SU-DHL-6 (cell line): ENCODE data around the gene FOXK2.
"Not testable (repeated sequence)": the region's sequence is repeated elsewhere in the genome, so short reads cannot be mapped to it uniquely, and the experiment has no call there.

Experiments used
- H2AFZ ChIP-seq: fragments of 200-600 bp; sonication (generic); 2 replicates; pipeline ENCODE4 v1.6.1; 2014; ENCODE audit warnings: low read depth, mild to moderate bottlenecking, moderate library complexity, mixed read lengths, antibody characterized with exemption, low read length; ENCODE audit not compliant: severe bottlenecking
- H3F3A ChIP-seq: fragments of 200-600 bp; shearing (Covaris generic); 2 replicates; pipeline ENCODE4 v1.6.0; 2016; ENCODE audit warnings: antibody characterized with exemption, mild to moderate bottlenecking; ENCODE audit not compliant: insufficient read depth
- H3K27ac ChIP-seq: fragments of 200-600 bp; sonication (generic); 2 replicates; pipeline ENCODE4 v1.5.1; 2016; ENCODE audit warnings: low read depth, mild to moderate bottlenecking, low read length, moderate library complexity, mixed read lengths
- H3K27me3 ChIP-seq: fragments of 200-600 bp; sonication (generic), shearing (Covaris generic); 2 replicates; pipeline ENCODE4 v1.6.0; 2014; ENCODE audit warnings: mild to moderate bottlenecking, low read length
- H3K36me3 ChIP-seq: fragments of 200-600 bp; sonication (generic); 2 replicates; pipeline ENCODE4 v1.6.1; 2014; ENCODE audit warnings: mild to moderate bottlenecking, low read length, mixed read lengths
- H3K4me2 ChIP-seq: fragments of 300-600, 200-600 bp; shearing (Covaris generic), sonication (generic); 2 replicates; pipeline ENCODE4 v1.6.0; 2014; ENCODE audit warnings: low read length, low read depth, mild to moderate bottlenecking; ENCODE audit not compliant: poor library complexity, severe bottlenecking
- H3K4me3 ChIP-seq: fragments of 200-600 bp; sonication (generic); 2 replicates; pipeline ENCODE4 v1.5.1; 2014; ENCODE audit warnings: antibody characterized with exemption, low read length, mild to moderate bottlenecking, mixed read lengths; ENCODE audit not compliant: insufficient read depth, poor library complexity, severe bottlenecking
- H3K79me2 ChIP-seq: fragments of 200-600 bp; sonication (generic); 2 replicates; pipeline ENCODE4 v1.6.1; 2014; ENCODE audit warnings: mild to moderate bottlenecking, low read length, moderate library complexity; ENCODE audit not compliant: insufficient read depth
- H3K9ac ChIP-seq: fragments of 200-600 bp; sonication (generic); 2 replicates; pipeline ENCODE4 v1.7.0; 2014; ENCODE audit warnings: mild to moderate bottlenecking, low read length
- H3K9me2 ChIP-seq: fragments of 200-600 bp; sonication (generic); replicated peaks from 2 replicates; pipeline ENCODE4 v1.6.1; 2014; ENCODE audit warnings: low read length; ENCODE audit not compliant: insufficient read depth
- H3K9me3 ChIP-seq: fragments of 200-600 bp; sonication (generic); 2 replicates; pipeline ENCODE4 v1.6.1; 2014; ENCODE audit warnings: low read length, mixed read lengths; ENCODE audit not compliant: insufficient read depth
- H4K20me1 ChIP-seq: fragments of 200-600 bp; sonication (generic); 2 replicates; pipeline ENCODE4 v1.6.1; 2014; ENCODE audit warnings: low read depth, mild to moderate bottlenecking, antibody characterized with exemption, low read length, moderate library complexity, mixed read lengths
- CTCF ChIP-seq: fragments of 200-600 bp; sonication (generic); IDR thresholded peaks from one replicate; pipeline ENCODE4 v1.5.1; 2017; ENCODE audit warnings: antibody characterized with exemption, mild to moderate bottlenecking, low read length, moderate library complexity; ENCODE audit not compliant: insufficient read depth, poor library complexity, severe bottlenecking
- EZH2phosphoT487 ChIP-seq: fragments of 200-600 bp; sonication (generic), shearing (Covaris generic); conservative IDR thresholded peaks from 2 replicates; pipeline ENCODE4 v1.6.1; 2018; ENCODE audit warnings: mild to moderate bottlenecking, antibody characterized with exemption, low read length, moderate library complexity, mixed read lengths

FOXK2 gene

DNA sequence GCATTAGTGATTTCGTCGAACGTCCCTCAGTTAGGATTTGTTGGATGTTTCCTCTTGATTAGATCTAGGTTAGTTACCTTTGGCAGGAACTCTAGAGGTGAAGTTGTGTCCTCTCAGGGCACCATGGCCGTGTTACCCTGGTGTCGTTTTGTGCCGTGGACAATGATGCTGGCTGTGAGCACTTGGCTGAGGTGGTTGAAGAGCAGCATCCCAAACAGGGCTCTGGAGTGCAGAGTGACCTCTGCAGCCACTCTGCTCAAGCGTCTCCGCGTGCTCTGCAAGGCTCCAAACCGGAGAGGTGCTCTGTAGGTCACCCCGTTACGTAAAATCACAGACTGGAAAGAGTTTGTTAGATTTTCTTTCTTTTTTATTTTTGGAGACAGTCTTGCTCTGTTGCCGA lies 33.0 kb downstream of the FOXK2 start:
- peaks cover 85% of the 10 kb centered on the region for H3K79me2 ChIP-seq

DNA sequence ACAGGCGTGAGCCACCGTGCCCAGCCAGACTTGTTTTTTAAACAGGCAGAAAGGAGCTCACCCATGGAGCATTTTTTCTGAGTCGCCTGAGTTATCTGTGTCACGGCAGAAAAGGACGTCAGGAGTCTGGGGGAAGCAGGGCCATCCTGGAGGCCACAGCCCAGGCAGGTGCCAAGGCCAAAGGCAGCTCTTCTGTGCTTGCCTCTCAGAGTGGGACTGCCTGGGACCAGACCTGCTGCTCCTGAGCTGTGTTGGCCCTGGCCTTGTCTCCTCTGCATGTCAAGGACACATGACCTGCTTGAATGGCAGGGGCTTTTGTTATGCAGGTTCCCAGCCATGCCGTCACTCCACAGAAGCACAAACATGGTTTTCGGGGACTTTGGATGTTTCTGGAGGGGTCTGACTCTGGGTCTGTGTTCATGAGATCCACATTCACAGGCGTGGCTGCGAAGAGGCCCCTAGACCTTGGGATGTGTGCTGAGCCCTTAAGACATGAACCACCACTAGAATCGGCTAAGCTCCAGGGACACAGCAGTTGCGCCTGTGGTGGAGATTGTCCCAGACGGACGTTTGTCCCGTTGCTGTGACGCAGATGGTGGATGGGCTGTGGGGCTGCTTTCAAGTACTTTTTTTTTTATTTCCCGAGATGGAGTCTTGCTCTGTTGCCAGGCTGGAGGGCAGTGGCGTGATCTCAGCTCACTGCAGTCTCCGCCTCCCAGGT lies 33.8 kb downstream of the FOXK2 start:
- no peak overlapping the region for H3K27ac ChIP-seq
- peaks cover 5% of the 10 kb centered on the region for H3F3A ChIP-seq
- H3K9me3 ChIP-seq, result no peaks in the 10 kb centered on the region
- peaks cover 4% of the 10 kb centered on the region; the same call in 1 of the 2 replicates for H4K20me1 ChIP-seq
- H3K4me2 ChIP-seq, result no peak overlapping the region
- no peak overlapping the region for H2AFZ ChIP-seq
- H3K27me3 ChIP-seq, result no peaks in the 10 kb centered on the region
- no peak overlapping the region for H3K4me3 ChIP-seq
- no peaks in the 10 kb centered on the region for H3K36me3 ChIP-seq
- TF ChIP-seq CTCF (no peak), EZH2phosphoT487 (no peak)
- peak overlapping the region; percentile 19; the same call in 1 of the 2 replicates for H3K9ac ChIP-seq
- peaks cover 85% of the 10 kb centered on the region for H3K79me2 ChIP-seq
- no peaks in the 10 kb centered on the region for H3K9me2 ChIP-seq

More for the DNA sequence above, 33.0 kb downstream of the FOXK2 start:
- no peaks in the 10 kb centered on the region for H3K36me3 ChIP-seq
- no peak overlapping the region for H3K4me2 ChIP-seq
- H3F3A ChIP-seq, result peaks cover 5% of the 10 kb centered on the region
- no peak overlapping the region for H3K27ac ChIP-seq
- no peak overlapping the region for H2AFZ ChIP-seq
- no peak overlapping the region for H3K9ac ChIP-seq
- peaks cover 4% of the 10 kb centered on the region; the same call in 1 of the 2 replicates for H4K20me1 ChIP-seq
- H3K4me3 ChIP-seq, result no peak overlapping the region
- H3K27me3 ChIP-seq, result no peaks in the 10 kb centered on the region
- no peaks in the 10 kb centered on the region for H3K9me2 ChIP-seq
- no peaks in the 10 kb centered on the region for H3K9me3 ChIP-seq
- no peak for TF ChIP-seq EZH2phosphoT487
- TF ChIP-seq CTCF, result no peak

DNA sequence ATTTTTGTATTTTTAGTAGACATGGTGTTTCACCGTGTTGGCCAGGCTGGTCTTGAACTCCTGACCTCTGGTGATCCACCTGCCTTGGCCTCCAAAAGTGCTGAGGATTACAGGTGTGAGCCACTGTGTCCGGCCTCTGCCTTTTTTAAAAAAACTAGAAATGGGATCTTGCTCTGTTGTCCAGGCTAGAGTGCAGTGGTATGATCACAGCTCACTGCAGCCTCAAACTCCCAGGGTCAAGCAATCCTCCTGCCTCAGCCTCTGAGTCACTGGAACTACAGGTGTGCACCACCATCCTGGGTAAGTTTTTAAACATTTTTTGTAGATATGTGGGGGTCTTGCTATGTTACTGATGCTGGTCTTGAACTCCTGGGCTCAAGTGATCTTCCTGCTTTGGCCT lies 38.0 kb downstream of the FOXK2 start:
- H4K20me1 ChIP-seq, H3K9me3 ChIP-seq, H3K27me3 ChIP-seq, H3K4me2 ChIP-seq, H3K4me3 ChIP-seq, H3K27ac ChIP-seq, H3K36me3 ChIP-seq, H3K9ac ChIP-seq, H2AFZ ChIP-seq, H3K9me2 ChIP-seq, H3F3A ChIP-seq: not testable (repeated sequence)
- peaks cover 93% of the 10 kb centered on the region for H3K79me2 ChIP-seq

GRCh38 chr17:82559566-82560251 lies 40.2 kb downstream of the FOXK2 start:
- H3K27ac ChIP-seq, result no peak overlapping the region
- H3K9me2 ChIP-seq, result no peaks in the 10 kb centered on the region
- no peak overlapping the region for H3K9ac ChIP-seq
- TF ChIP-seq CTCF, result no peak
- TF ChIP-seq EZH2phosphoT487, result no peak
- H3K79me2 ChIP-seq, result peaks cover 89% of the 10 kb centered on the region
- H3F3A ChIP-seq, result no peaks in the 10 kb centered on the region
- H2AFZ ChIP-seq, result no peak overlapping the region
- H3K9me3 ChIP-seq, result no peaks in the 10 kb centered on the region
- H3K36me3 ChIP-seq, result no peaks in the 10 kb centered on the region
- H4K20me1 ChIP-seq, result peaks cover 6% of the 10 kb centered on the region; the same call in 1 of the 2 replicates
- no peak overlapping the region for H3K4me2 ChIP-seq
- no peak overlapping the region for H3K4me3 ChIP-seq
- H3K27me3 ChIP-seq, result no peaks in the 10 kb centered on the region
